22Rv1 (cell line): ENCODE measurements around the gene ACMSD.
"Not testable (repeated sequence)": the region's sequence is repeated elsewhere in the genome, so short reads cannot be mapped to it uniquely, and the experiment has no call there.

Experiments
- H3K27ac ChIP-seq: fragments of 450-650 bp; 2 replicates; pipeline ENCODE4 v1.5.1; 2017
- CTCF ChIP-seq: fragments of 450-650 bp; IDR thresholded peaks from 2 replicates; pipeline ENCODE4 v1.5.1; 2017; ENCODE audit warnings: mild to moderate bottlenecking
- ZFX ChIP-seq: fragments of 450-650 bp; IDR thresholded peaks from 2 replicates; pipeline ENCODE4 v1.6.1; 2017; ENCODE audit warnings: antibody characterized with exemption, borderline replicate concordance

Gene ACMSD

GRCh38 chr2:134846213-134846612 is 7.8 kb downstream of the ACMSD start:
- no peak overlapping the region for H3K27ac ChIP-seq
- TF ChIP-seq ZFX (no peak), CTCF (no peak)

- not testable (repeated sequence) for H3K27ac ChIP-seq
Observed at GRCh38 chr2:134847582-134847981, 9.2 kb downstream of the ACMSD start.

- no peak overlapping the region for H3K27ac ChIP-seq
- TF ChIP-seq CTCF: no peak
- TF ChIP-seq ZFX: no peak
Observed at GRCh38 chr2:134852518-134852917, 14.1 kb downstream of the ACMSD start.

- no peak for TF ChIP-seq CTCF
- no peak for TF ChIP-seq ZFX
- no peak overlapping the region for H3K27ac ChIP-seq
Observed at GRCh38 chr2:134855709-134856108, 17.3 kb downstream of the ACMSD start.

- H3K27ac ChIP-seq: no peak overlapping the region
- TF ChIP-seq CTCF: no peak
- no peak for TF ChIP-seq ZFX
Observed at GRCh38 chr2:134858245-134858644, 19.8 kb downstream of the ACMSD start.

GRCh38 chr2:134861173-134861572 is 22.8 kb downstream of the ACMSD start:
- H3K27ac ChIP-seq: no peak overlapping the region
- no peak for TF ChIP-seq CTCF
- no peak for TF ChIP-seq ZFX

GRCh38 chr2:134862069-134862468 is 23.7 kb downstream of the ACMSD start:
- no peak overlapping the region for H3K27ac ChIP-seq
- TF ChIP-seq ZFX (no peak), CTCF (no peak)

- TF ChIP-seq CTCF (no peak), ZFX (no peak)
Observed at GRCh38 chr2:134862674-134863073, 24.3 kb downstream of the ACMSD start.

More at GRCh38 chr2:134862674-134863073, 24.3 kb downstream of the ACMSD start:
- no peak overlapping the region for H3K27ac ChIP-seq
